ENCODE results near the gene HBP1. TPM values are rescaled to one million over a fixed set of nuclear protein-coding genes. Genes with fewer than 3 reads are reported as not detected.

The HBP1 gene
- total RNA-seq, 4 donors from 2014 or later, result 59.5 to 170 (median 88.3) TPM

DNA sequence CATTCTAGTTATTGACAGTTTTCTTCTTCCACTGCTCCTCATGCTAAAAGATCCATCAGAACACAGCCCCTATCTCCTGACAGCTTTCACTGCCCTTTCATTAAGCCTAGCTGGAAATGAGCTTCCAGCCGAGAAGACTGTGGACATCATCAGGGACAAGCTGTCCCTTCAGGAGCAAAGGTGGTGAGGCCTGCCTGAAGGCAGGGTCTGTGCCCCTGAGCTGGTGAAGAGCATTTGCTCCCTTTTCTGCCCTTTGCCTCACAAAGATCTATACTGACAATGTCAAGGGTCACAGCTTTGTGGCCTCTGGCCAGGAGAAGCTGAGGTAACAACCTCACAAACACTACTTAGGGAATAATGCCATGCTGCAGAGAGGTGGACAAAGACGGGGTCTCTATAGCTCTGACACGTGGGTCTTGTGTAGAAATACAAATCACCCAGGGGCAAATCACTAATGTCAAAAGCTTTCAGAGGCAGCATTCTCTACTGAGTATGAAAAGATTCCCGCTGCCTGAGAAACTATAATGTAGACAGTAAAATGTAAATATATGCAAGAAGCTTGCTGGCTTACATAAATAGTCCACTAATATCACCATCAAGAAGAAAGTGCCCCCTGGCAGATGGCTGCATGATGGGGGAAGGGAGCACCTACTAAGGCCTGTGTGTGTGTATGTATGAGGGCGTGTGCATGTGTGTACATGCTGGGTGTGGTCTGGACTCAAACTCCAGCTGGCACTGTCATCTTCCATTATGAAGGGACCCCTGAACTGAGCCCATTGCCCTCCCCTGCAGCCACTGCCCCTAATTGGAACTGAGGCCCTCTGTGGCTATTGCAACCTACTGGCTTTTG is 55.8 kb downstream of the HBP1 start:
- TF ChIP-seq CTCF (IDR thresholded peaks at IDR 0.05) (no peak), POLR2A (IDR thresholded peaks at IDR 0.05) (no peak), POLR2AphosphoS5 (IDR thresholded peaks at IDR 0.05) (no peak), EP300 (IDR thresholded peaks at IDR 0.05; ENCODE audit: low read depth) (no peak)
- no peaks in the 10 kb centered on the region for H3K27me3 ChIP-seq
- WGBS, 2 donors (ENCODE audit: low coverage in 1 of 2), result 80 to 82% methylated on average over 3 to 5 of the region's 5 CpGs
- intact Hi-C loops (cut with DNase I; ENCODE audit: low total_unique reads), result no loop called here
- peaks cover 0 to 13% (median 8%) of the 10 kb centered on the region in 4 donors for H3K4me1 ChIP-seq
- no peak overlapping the region for H3K4me3 ChIP-seq
- DNase-seq, result no peak
- no peaks in the 10 kb centered on the region for H3K36me3 ChIP-seq
- no peaks in the 10 kb centered on the region for H3K9me3 ChIP-seq
- in situ Hi-C loops (cut with MboI; ENCODE audit: low pct_ligation_motif_present in 1 of 4, low pct_unique_long_range_greater_than_20kb in 1 of 4, low sequenced_read_pairs in 3 of 4), result no loop called here
- H3K27ac ChIP-seq, result no peak overlapping the region

- in situ Hi-C loops (cut with MboI; ENCODE audit: low pct_ligation_motif_present in 1 of 4, low pct_unique_long_range_greater_than_20kb in 1 of 4, low sequenced_read_pairs in 3 of 4), result no loop called here
- TF ChIP-seq CTCF (IDR thresholded peaks at IDR 0.05), result no peak
- TF ChIP-seq EP300 (IDR thresholded peaks at IDR 0.05; ENCODE audit: low read depth), result no peak
- no peak for TF ChIP-seq POLR2AphosphoS5 (IDR thresholded peaks at IDR 0.05)
- no peak for TF ChIP-seq POLR2A (IDR thresholded peaks at IDR 0.05)
Measured at GRCh38 chr7:107228291-107228690, 59.5 kb downstream of the HBP1 start.

DNA sequence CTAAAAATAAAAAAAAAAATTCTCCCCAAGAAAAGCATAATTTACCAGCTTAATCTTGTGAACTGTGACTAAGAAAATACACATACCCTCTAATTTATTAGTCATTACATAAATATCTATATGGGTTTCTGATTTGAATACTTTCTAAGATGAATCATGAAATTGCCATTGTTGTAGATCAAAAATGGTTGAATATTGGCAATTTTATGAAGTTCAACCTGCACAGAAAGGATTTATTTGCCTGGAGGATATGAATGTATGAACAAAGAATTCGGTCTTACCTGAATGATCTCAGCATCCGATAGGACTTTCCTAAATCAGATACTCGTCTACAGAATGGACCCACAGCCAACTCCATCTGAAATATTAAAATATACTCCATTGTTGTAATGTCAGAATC is 61.5 kb downstream of the HBP1 start:
- peaks cover 0 to 4% (median 0%) of the 10 kb centered on the region in 4 donors for H3K4me1 ChIP-seq
- no peak overlapping the region for H3K27ac ChIP-seq
- WGBS, 2 donors (ENCODE audit: low coverage in 1 of 2), result 94 to 95% methylated on average over 3 of the region's 3 CpGs
- no peaks in the 10 kb centered on the region for H3K9me3 ChIP-seq
- intact Hi-C loops (cut with DNase I; ENCODE audit: low total_unique reads), result no loop called here
- DNase-seq, result no peak
- no peak overlapping the region for H3K4me3 ChIP-seq
- H3K27me3 ChIP-seq, result no peaks in the 10 kb centered on the region
- TF ChIP-seq POLR2A (IDR thresholded peaks at IDR 0.05) (no peak), CTCF (IDR thresholded peaks at IDR 0.05) (no peak), POLR2AphosphoS5 (IDR thresholded peaks at IDR 0.05) (no peak), EP300 (IDR thresholded peaks at IDR 0.05; ENCODE audit: low read depth) (no peak)
- in situ Hi-C loops (cut with MboI; ENCODE audit: low pct_ligation_motif_present in 1 of 4, low pct_unique_long_range_greater_than_20kb in 1 of 4, low sequenced_read_pairs in 3 of 4), result no loop called here
- H3K36me3 ChIP-seq, result no peaks in the 10 kb centered on the region

More at GRCh38 chr7:107228291-107228690, 59.5 kb downstream of the HBP1 start:
- H3K27me3 ChIP-seq, result no peaks in the 10 kb centered on the region
- no peak for DNase-seq
- H3K9me3 ChIP-seq, result no peaks in the 10 kb centered on the region
- no peak overlapping the region for H3K27ac ChIP-seq
- H3K4me1 ChIP-seq, result peaks cover 0 to 13% (median 8%) of the 10 kb centered on the region in 4 donors
- WGBS, 2 donors (ENCODE audit: low coverage in 1 of 2), result 90 to 92% methylated on average over 2 of the region's 2 CpGs
- H3K4me3 ChIP-seq, result no peak overlapping the region
- no peaks in the 10 kb centered on the region for H3K36me3 ChIP-seq
- intact Hi-C loops (cut with DNase I; ENCODE audit: low total_unique reads), result no loop called here

- Histone ChIP-seq H3K9me3 (no peaks in the 10 kb centered on the region), H3K36me3 (no peaks in the 10 kb centered on the region), H3K27me3 (no peaks in the 10 kb centered on the region), H3K4me3 (no peak overlapping the region), H3K27ac (no peak overlapping the region), H3K4me1 (peaks cover 0 to 4% (median 0%) of the 10 kb centered on the region in 4 donors)
- 85 to 93% methylated on average over 5 to 7 of the region's 7 CpGs for whole genome bisulfite sequencing, 2 donors (ENCODE audit: low coverage in 1 of 2)
- TF ChIP-seq CTCF (IDR thresholded peaks at IDR 0.05) (no peak), EP300 (IDR thresholded peaks at IDR 0.05; ENCODE audit: low read depth) (no peak), POLR2A (IDR thresholded peaks at IDR 0.05) (no peak), POLR2AphosphoS5 (IDR thresholded peaks at IDR 0.05) (no peak)
- in situ Hi-C loops (cut with MboI; ENCODE audit: low pct_ligation_motif_present in 1 of 4, low pct_unique_long_range_greater_than_20kb in 1 of 4, low sequenced_read_pairs in 3 of 4) (no loop called here), intact Hi-C loops (cut with DNase I; ENCODE audit: low total_unique reads) (no loop called here)
- no peak for DNase-seq
Measured at GRCh38 chr7:107232568-107233090, 63.8 kb downstream of the HBP1 start.
